Tibial nerve (tissue), 4 donors: ENCODE data around the gene CTSG. TPM values are rescaled to one million over a fixed set of nuclear protein-coding genes. Genes with fewer than 3 reads are reported as not detected.

Experiments used
- DNase-seq, 2 donors: peaks; one replicate each; pipeline ENCODE4 v3.0.0-alpha.2; 2019; ENCODE audit warnings: low spot score in 2 of 2
- H3K27ac ChIP-seq, 4 donors: fragments of 200-600 bp; sonication (generic) in 3 of 4; one replicate each; pipeline ENCODE4 v1.5.1; 2017 to 2019; ENCODE audit warnings: mild to moderate bottlenecking in 1 of 4
- H3K27me3 ChIP-seq, 2 donors: fragments of 200-600 bp; sonication (generic) in 1 of 2; one replicate each; pipeline versions ENCODE4 v1.5.1 to v1.6.0; 2017 to 2019
- H3K36me3 ChIP-seq, 3 donors: fragments of 200-600 bp; sonication (generic); one replicate each; pipeline ENCODE4 v1.5.1; 2018 to 2019
- H3K4me1 ChIP-seq, 4 donors: fragments of 200-600 bp; sonication (generic) in 3 of 4; one replicate each; pipeline ENCODE4 v1.5.1; 2017 to 2019
- H3K4me3 ChIP-seq, 4 donors: fragments of 200-600 bp; sonication (generic) in 3 of 4; one replicate each; pipeline ENCODE4 v1.5.1; 2017 to 2019; ENCODE audit warnings: mild to moderate bottlenecking in 1 of 4, moderate library complexity in 1 of 4
- H3K9me3 ChIP-seq, 4 donors: fragments of 200-600 bp; sonication (generic) in 3 of 4; one replicate each; pipeline ENCODE4 v1.5.1; 2017 to 2019
- CTCF ChIP-seq, 5 experiments: fragments of 200-600 bp in 3 of 5; fragments of 450-650 bp in 2 of 5; sonication (generic) in 3 of 5; IDR thresholded peaks; one replicate each; pipeline ENCODE4 v1.5.1; 2016 to 2019; ENCODE audit warnings: antibody characterized with exemption in 5 of 5, mild to moderate bottlenecking in 3 of 5, moderate library complexity in 2 of 5
- EP300 ChIP-seq, 2 donors: sonication (generic); formaldehyde crosslinking; IDR thresholded peaks; one replicate each; pipeline ENCODE4 v1.6.1; 2017; ENCODE audit warnings: antibody characterized with exemption in 2 of 2, mild to moderate bottlenecking in 1 of 2
- POLR2A ChIP-seq, 2 donors: fragments of 450-650 bp; IDR thresholded peaks; one replicate each; pipeline ENCODE4 v1.6.1; 2017; ENCODE audit warnings: antibody characterized with exemption in 2 of 2, mild to moderate bottlenecking in 2 of 2, moderate library complexity in 2 of 2
- WGBS, 2 donors: methylation state at CpG; one replicate each; pipeline ENCODE4 v1.1.5; 2018; 5-methylcytosine and 5-hydroxymethylcytosine counted together
- total RNA-seq, 4 donors: library from RNA; depleted of rRNA; stranded (reverse); fragments of >200 nt; gene quantifications; one replicate each; pipeline ENCODE4 v1.1.0, GENCODE V29; 2016

The CTSG gene
- total RNA-seq, 4 donors from 2014 or later, result 1.3 to 2.7 (median 2.5) TPM; not detected in 1

DNA sequence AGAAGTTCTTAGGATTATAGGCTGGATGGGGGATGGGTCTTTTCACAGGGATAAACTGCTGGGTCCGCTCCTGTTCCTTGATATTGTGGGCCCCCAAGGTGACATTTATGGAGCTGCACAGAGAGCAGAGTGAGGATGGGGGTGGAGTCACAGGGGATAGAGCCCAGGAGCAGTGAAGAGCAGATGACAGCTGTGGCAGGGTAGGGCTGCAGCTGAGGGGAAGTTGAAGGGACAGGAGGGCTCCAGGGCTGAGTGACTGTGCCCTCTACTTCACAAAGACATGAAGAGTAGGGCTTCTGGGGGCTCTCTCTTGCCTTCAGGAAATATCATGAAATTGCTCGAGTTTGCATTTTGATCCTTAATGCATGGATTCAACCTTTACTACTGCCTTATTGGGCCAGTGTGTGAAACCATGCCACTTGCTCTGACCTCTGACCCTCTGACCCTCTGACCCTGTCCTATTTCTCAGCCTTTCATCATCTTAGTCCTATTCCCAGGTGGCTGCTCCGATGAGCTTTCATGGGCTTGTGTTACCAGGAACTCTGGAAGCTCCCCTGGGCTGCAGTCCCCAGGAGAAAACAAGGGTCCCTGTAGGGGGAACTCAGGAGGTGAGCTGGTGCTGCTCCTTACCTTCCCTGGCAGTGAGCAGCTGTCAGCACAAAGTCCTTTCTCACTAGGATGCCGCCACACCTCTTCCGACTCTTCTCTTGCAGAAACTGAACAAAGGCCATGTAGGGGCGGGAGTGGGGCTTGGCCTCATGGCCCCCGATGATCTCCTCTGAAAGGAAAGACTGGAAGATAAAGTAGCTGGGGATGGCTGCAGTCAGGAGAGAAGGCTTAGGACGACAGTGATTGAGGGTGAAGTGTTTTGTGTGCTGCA is 31.8 kb upstream of the CTSG start:
- WGBS, 2 donors, result 70 to 81% methylated on average over 8 of the region's 8 CpGs
- Histone ChIP-seq H3K36me3 (no peaks in the 10 kb centered on the region), H3K27ac (no peak overlapping the region), H3K4me1 (no peaks in the 10 kb centered on the region), H3K27me3 (no peaks in the 10 kb centered on the region), H3K4me3 (no peak overlapping the region), H3K9me3 (peaks cover 0 to 12% (median 0%) of the 10 kb centered on the region in 4 donors)
- DNase-seq, result no peak
- TF ChIP-seq POLR2A (IDR thresholded peaks at IDR 0.05), result no peak
- TF ChIP-seq EP300 (IDR thresholded peaks at IDR 0.05), result no peak
- TF ChIP-seq CTCF (IDR thresholded peaks at IDR 0.05), result no peak

GRCh38 chr14:24607081-24607480 is 31.0 kb upstream of the CTSG start:
- no peaks in the 10 kb centered on the region for H3K27me3 ChIP-seq
- H3K9me3 ChIP-seq, result peaks cover 0 to 12% (median 0%) of the 10 kb centered on the region in 4 donors
- H3K4me1 ChIP-seq, result no peaks in the 10 kb centered on the region
- TF ChIP-seq CTCF (IDR thresholded peaks at IDR 0.05), result no peak
- no peak for TF ChIP-seq EP300 (IDR thresholded peaks at IDR 0.05)
- TF ChIP-seq POLR2A (IDR thresholded peaks at IDR 0.05), result no peak
- H3K36me3 ChIP-seq, result no peaks in the 10 kb centered on the region
- DNase-seq, result no peak
- WGBS, 2 donors, result 74 to 87% methylated on average over 4 of the region's 4 CpGs
- no peak overlapping the region for H3K4me3 ChIP-seq
- no peak overlapping the region for H3K27ac ChIP-seq

DNA sequence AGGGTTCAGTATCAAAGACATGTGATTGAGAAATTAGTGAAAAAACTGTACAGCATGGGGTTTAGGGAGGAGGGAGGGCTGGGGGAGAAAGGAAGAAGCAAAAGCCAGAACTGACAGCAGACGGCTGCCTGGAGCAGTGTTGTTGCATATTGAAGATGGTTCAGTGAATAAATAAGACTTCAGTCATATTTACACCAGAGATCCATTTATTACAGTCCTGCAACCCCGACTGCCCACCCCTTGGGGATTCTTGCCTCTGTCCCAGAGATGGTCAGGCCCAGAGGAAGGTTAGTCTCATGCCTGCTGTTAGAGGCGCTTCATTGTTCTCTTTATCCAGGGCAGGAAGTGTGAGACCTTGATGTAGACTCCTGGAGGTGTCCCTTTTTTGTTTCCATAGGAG is 30.2 kb upstream of the CTSG start:
- peaks cover 0 to 6% (median 0%) of the 10 kb centered on the region in 4 donors for H3K9me3 ChIP-seq
- no peaks in the 10 kb centered on the region for H3K36me3 ChIP-seq
- no peak overlapping the region for H3K27ac ChIP-seq
- WGBS, 2 donors, result 42 to 56% methylated on average over 3 of the region's 3 CpGs
- no peaks in the 10 kb centered on the region for H3K27me3 ChIP-seq
- no peaks in the 10 kb centered on the region for H3K4me1 ChIP-seq
- DNase-seq, result no peak
- no peak overlapping the region for H3K4me3 ChIP-seq
- TF ChIP-seq EP300 (IDR thresholded peaks at IDR 0.05) (no peak), CTCF (IDR thresholded peaks at IDR 0.05) (no peak), POLR2A (IDR thresholded peaks at IDR 0.05) (no peak)

GRCh38 chr14:24605435-24606190 is 29.6 kb upstream of the CTSG start:
- Histone ChIP-seq H3K27me3 (no peaks in the 10 kb centered on the region), H3K36me3 (no peaks in the 10 kb centered on the region), H3K9me3 (no peaks in the 10 kb centered on the region), H3K27ac (no peak overlapping the region), H3K4me1 (no peaks in the 10 kb centered on the region), H3K4me3 (no peak overlapping the region)
- DNase-seq, result peak in 1 of 2 donors; percentile 14
- 39 to 54% methylated on average over 3 of the region's 3 CpGs for WGBS, 2 donors
- peak in 4 of 5 experiments; percentile 18 to 75 (median 34) for TF ChIP-seq CTCF (IDR thresholded peaks at IDR 0.05)
- no peak for TF ChIP-seq POLR2A (IDR thresholded peaks at IDR 0.05)

DNA sequence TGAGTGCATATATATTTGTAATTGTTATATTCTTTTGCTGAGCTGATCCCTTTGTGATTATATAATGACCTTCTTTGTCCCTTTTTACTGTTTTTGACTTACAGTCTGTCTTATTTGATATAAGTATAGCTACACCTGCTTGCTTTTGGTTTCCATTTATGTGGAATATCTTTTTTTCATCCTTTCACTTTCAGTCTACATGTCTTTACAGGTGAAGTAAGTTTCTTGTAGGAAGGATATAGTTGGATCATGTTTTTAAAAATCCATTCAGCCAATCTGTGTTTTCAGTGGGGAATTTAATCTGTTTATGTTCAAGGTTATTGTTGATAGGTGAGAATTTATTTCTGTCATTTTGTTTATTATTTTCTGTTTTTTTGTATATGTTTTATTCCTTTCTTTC is 21.4 kb upstream of the CTSG start:
- no peak for DNase-seq
- H3K9me3 ChIP-seq, result peaks cover 0 to 48% (median 0%) of the 10 kb centered on the region in 4 donors
- H3K4me3 ChIP-seq, result no peak overlapping the region
- no peak for TF ChIP-seq EP300 (IDR thresholded peaks at IDR 0.05)
- TF ChIP-seq POLR2A (IDR thresholded peaks at IDR 0.05), result no peak
- TF ChIP-seq CTCF (IDR thresholded peaks at IDR 0.05), result no peak
- no peaks in the 10 kb centered on the region for H3K4me1 ChIP-seq
- H3K36me3 ChIP-seq, result no peaks in the 10 kb centered on the region
- no peaks in the 10 kb centered on the region for H3K27me3 ChIP-seq
- no peak overlapping the region for H3K27ac ChIP-seq
